ENCODE results near the gene KANK2. TPM values are rescaled to one million over a fixed set of nuclear protein-coding genes. Genes with fewer than 3 reads are reported as not detected.

The KANK2 gene
- total and polyA plus RNA-seq, 2 of the 13 experiments (the other 11 are each of a cell fraction or from before 2014, with no cell fraction given), result 5.7 to 12.9 TPM

DNA sequence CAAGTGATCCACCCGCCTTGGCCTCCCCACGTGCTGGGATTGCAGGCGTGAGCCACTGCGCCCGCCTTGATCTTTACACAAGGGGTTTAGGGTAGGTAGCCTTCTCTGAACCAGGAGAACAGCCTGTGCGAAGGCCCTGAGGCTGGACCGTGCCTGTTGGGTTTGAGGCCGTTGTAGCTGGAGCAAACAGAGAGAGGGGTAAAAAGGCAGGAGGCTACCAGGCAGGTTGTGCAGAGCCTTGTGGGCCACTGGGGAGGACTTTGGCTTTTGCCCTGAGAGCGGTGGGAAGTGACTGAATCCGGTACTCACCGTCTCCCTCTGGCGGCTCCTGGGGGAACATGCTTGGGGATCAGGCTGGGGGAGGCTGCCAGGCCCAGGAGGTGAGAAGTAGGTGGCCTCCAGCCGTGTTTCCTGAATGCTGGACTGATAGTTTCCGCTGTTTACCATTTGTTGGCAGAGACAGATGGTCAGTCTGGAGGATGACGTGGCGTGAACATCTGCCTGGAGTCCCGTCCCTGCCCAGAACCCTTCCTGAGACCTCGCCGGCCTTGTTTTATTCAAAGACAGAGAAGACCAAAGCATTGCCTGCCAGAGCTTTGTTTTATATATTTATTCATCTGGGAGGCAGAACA lies 66.4 kb downstream of the KANK2 start (continued):
- TF ChIP-seq, protein P1, sequence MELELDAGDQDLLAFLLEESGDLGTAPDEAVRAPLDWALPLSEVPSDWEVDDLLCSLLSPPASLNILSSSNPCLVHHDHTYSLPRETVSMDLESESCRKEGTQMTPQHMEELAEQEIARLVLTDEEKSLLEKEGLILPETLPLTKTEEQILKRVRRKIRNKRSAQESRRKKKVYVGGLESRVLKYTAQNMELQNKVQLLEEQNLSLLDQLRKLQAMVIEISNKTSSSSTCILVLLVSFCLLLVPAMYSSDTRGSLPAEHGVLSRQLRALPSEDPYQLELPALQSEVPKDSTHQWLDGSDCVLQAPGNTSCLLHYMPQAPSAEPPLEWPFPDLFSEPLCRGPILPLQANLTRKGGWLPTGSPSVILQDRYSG (CRISPR knock-in tag; IDR thresholded peaks at IDR 0.05), result no peak
- TF ChIP-seq ZNF564 (CRISPR knock-in tag; IDR thresholded peaks at IDR 0.05) (no peak), GTF2F1 (IDR thresholded peaks at IDR 0.05; ENCODE audit: low read length) (no peak), ZNF670 (CRISPR knock-in tag; IDR thresholded peaks at IDR 0.05; ENCODE audit: borderline replicate concordance) (no peak), ZNF138 (CRISPR knock-in tag; IDR thresholded peaks at IDR 0.05; ENCODE audit: low read depth) (no peak), SIX1 (CRISPR knock-in tag; IDR thresholded peaks at IDR 0.05; ENCODE audit: borderline replicate concordance) (no peak), WIZ (CRISPR knock-in tag; IDR thresholded peaks at IDR 0.05) (no peak), ZBTB7B (CRISPR knock-in tag; IDR thresholded peaks at IDR 0.05) (0 out of 2 replicates have a peak, but pooled peaks have one; percentile 21), ZNF780A (CRISPR knock-in tag; IDR thresholded peaks at IDR 0.05) (peak; percentile 96), ZNF225 (CRISPR knock-in tag; IDR thresholded peaks at IDR 0.05) (no peak), SIN3A (IDR thresholded peaks at IDR 0.05; ENCODE audit: borderline replicate concordance, low read depth, low read length) (no peak), NR2F2 (IDR thresholded peaks at IDR 0.05; ENCODE audit: borderline replicate concordance, low read depth) (no peak), TEAD2 (CRISPR knock-in tag; IDR thresholded peaks at IDR 0.05) (no peak)
- TF ChIP-seq, protein P2, sequence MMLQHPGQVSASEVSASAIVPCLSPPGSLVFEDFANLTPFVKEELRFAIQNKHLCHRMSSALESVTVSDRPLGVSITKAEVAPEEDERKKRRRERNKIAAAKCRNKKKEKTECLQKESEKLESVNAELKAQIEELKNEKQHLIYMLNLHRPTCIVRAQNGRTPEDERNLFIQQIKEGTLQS (CRISPR knock-in tag; IDR thresholded peaks at IDR 0.05), result no peak
- TF ChIP-seq, protein P3, sequence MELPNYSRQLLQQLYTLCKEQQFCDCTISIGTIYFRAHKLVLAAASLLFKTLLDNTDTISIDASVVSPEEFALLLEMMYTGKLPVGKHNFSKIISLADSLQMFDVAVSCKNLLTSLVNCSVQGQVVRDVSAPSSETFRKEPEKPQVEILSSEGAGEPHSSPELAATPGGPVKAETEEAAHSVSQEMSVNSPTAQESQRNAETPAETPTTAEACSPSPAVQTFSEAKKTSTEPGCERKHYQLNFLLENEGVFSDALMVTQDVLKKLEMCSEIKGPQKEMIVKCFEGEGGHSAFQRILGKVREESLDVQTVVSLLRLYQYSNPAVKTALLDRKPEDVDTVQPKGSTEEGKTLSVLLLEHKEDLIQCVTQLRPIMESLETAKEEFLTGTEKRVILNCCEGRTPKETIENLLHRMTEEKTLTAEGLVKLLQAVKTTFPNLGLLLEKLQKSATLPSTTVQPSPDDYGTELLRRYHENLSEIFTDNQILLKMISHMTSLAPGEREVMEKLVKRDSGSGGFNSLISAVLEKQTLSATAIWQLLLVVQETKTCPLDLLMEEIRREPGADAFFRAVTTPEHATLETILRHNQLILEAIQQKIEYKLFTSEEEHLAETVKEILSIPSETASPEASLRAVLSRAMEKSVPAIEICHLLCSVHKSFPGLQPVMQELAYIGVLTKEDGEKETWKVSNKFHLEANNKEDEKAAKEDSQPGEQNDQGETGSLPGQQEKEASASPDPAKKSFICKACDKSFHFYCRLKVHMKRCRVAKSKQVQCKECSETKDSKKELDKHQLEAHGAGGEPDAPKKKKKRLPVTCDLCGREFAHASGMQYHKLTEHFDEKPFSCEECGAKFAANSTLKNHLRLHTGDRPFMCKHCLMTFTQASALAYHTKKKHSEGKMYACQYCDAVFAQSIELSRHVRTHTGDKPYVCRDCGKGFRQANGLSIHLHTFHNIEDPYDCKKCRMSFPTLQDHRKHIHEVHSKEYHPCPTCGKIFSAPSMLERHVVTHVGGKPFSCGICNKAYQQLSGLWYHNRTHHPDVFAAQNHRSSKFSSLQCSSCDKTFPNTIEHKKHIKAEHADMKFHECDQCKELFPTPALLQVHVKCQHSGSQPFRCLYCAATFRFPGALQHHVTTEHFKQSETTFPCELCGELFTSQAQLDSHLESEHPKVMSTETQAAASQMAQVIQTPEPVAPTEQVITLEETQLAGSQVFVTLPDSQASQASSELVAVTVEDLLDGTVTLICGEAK (IDR thresholded peaks at IDR 0.05), result no peak
- TF ChIP-seq, protein P3 (CRISPR knock-in tag; IDR thresholded peaks at IDR 0.05), result no peak
- TF ChIP-seq, protein P4, sequence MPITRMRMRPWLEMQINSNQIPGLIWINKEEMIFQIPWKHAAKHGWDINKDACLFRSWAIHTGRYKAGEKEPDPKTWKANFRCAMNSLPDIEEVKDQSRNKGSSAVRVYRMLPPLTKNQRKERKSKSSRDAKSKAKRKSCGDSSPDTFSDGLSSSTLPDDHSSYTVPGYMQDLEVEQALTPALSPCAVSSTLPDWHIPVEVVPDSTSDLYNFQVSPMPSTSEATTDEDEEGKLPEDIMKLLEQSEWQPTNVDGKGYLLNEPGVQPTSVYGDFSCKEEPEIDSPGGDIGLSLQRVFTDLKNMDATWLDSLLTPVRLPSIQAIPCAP (CRISPR knock-in tag; IDR thresholded peaks at IDR 0.05; ENCODE audit: low read depth), result no peak

Data from HepG2 (cell line).